ENCODE data around the gene ACVR1B. TPM values are rescaled to one million over a fixed set of nuclear protein-coding genes. Genes with fewer than 3 reads are reported as not detected.

ACVR1B gene
- total and polyA plus RNA-seq, 3 experiments from 2014 or later: 1.3 to 8.7 (median 7.8) TPM

DNA sequence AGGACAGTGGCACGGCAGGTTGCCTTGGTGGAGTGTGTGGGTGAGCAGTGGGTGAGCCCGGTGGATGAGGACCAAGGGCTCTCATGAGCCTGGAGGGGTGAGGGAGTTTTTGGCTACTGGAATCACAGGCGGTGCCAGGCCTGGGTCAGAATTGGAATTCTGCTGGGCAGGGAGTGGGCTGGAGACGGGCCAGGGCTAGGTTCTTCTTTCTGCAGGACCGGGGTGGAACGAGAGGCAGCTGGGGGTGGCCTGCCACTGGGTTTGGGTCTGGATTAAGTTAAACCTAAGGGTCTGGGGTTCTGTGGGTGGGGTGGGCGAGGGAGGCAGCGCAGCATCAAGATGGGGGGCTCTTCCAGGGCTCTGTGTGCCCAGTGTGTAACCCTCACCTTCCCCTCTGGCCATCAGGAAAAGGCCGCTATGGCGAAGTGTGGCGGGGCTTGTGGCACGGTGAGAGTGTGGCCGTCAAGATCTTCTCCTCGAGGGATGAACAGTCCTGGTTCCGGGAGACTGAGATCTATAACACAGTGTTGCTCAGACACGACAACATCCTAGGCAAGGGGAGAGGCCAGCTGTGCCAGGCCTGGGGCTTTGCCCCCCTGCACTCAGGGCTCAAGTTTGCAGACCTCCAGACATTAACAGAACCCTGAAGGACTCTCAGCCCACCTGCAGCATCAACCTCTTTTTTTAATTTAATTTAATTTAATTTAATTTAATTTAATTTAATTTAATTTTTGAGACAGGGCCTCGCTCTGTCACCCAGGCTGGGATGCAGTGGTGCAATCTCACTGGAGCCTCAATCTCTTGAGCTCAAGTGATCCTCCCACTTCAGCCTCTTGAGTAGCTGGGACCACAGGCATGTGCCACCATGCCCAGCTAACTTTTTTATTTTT lies 37.2 kb upstream of the ACVR1B start:
- H3K4me3 Mint-ChIP-seq: no peak overlapping the region

DNA sequence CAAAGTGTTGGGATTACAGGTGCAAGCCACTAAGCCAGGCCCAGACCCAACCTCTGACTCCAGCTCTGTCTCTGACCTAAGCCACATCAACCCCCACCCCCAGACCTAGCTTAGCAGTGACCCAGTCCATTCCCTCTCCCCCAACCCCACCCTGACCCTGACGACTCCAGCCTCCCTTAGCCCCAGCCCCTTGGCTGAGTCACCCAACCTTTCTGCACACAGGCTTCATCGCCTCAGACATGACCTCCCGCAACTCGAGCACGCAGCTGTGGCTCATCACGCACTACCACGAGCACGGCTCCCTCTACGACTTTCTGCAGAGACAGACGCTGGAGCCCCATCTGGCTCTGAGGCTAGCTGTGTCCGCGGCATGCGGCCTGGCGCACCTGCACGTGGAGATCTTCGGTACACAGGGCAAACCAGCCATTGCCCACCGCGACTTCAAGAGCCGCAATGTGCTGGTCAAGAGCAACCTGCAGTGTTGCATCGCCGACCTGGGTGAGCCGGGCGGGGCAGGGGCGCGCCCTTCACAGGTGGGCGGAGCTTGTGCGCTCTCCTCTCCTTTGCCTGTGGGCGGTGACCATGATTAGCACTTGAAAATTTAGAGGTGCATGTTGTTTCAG lies 36.4 kb upstream of the ACVR1B start:
- Mint-ChIP-seq H3K27me3 (peaks cover 4 to 24% of the 10 kb centered on the region in 2 donors), H3K27ac (no peak overlapping the region), H3K4me1 (no peaks in the 10 kb centered on the region), H3K9me3 (no peaks in the 10 kb centered on the region), H3K4me3 (no peak overlapping the region), H3K36me3 (peaks cover 0 to 1% (median 0%) of the 10 kb centered on the region in 3 donors)
- POLR2A ChIA-PET: no interaction called here
- Histone ChIP-seq H3K4me1 (ENCODE audit: insufficient read depth, low read length) (no peaks in the 10 kb centered on the region), H3K27me3 (ENCODE audit: insufficient read depth, low read length, poor library complexity, severe bottlenecking) (no peaks in the 10 kb centered on the region), H3K9me3 (ENCODE audit: low read length) (no peaks in the 10 kb centered on the region), H3K36me3 (ENCODE audit: insufficient read depth, low read length) (no peaks in the 10 kb centered on the region), H3K27ac (ENCODE audit: low read depth, low read length) (no peak overlapping the region), H3K4me3 (ENCODE audit: low read length) (no peak overlapping the region)
- CTCF ChIA-PET: no interaction called here
- DNase-seq: no peak

More for the DNA sequence above, 37.2 kb upstream of the ACVR1B start:
- H3K27ac Mint-ChIP-seq: no peak overlapping the region
- peaks cover 0 to 1% (median 0%) of the 10 kb centered on the region in 3 donors for H3K36me3 Mint-ChIP-seq
- no peaks in the 10 kb centered on the region for H3K36me3 ChIP-seq (ENCODE audit: insufficient read depth, low read length)
- no peaks in the 10 kb centered on the region for H3K27me3 ChIP-seq (ENCODE audit: insufficient read depth, low read length, poor library complexity, severe bottlenecking)
- no peaks in the 10 kb centered on the region for H3K9me3 Mint-ChIP-seq
- no peaks in the 10 kb centered on the region for H3K4me1 ChIP-seq (ENCODE audit: insufficient read depth, low read length)
- no peak for DNase-seq
- no peaks in the 10 kb centered on the region for H3K4me1 Mint-ChIP-seq
- CTCF ChIA-PET: no interaction called here
- no peaks in the 10 kb centered on the region for H3K9me3 ChIP-seq (ENCODE audit: low read length)
- H3K27ac ChIP-seq (ENCODE audit: low read depth, low read length): no peak overlapping the region
- peaks cover 4 to 33% of the 10 kb centered on the region in 2 donors for H3K27me3 Mint-ChIP-seq
- H3K4me3 ChIP-seq (ENCODE audit: low read length): no peak overlapping the region
- POLR2A ChIA-PET: no interaction called here

DNA sequence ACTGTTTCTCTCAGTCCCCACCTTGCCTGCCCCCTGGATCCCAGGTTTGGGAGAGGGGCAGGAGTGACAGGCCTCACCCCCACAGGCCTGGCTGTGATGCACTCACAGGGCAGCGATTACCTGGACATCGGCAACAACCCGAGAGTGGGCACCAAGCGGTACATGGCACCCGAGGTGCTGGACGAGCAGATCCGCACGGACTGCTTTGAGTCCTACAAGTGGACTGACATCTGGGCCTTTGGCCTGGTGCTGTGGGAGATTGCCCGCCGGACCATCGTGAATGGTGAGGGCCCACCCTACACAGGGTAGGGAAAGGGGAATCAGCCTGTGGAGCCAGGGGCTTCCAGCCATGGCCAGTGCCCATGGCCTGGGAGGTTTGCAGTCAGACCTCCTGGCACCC lies 35.5 kb upstream of the ACVR1B start:
- no peak overlapping the region for H3K4me3 Mint-ChIP-seq
- no peaks in the 10 kb centered on the region for H3K27me3 ChIP-seq (ENCODE audit: insufficient read depth, low read length, poor library complexity, severe bottlenecking)
- no peaks in the 10 kb centered on the region for H3K4me1 Mint-ChIP-seq
- H3K27ac ChIP-seq (ENCODE audit: low read depth, low read length): no peak overlapping the region
- ChIA-PET POLR2A (no interaction called here), CTCF (no interaction called here)
- H3K27me3 Mint-ChIP-seq: peaks cover 3 to 19% of the 10 kb centered on the region in 2 donors
- H3K36me3 Mint-ChIP-seq: peaks cover 0 to 1% (median 0%) of the 10 kb centered on the region in 3 donors
- DNase-seq: no peak
- no peak overlapping the region for H3K4me3 ChIP-seq (ENCODE audit: low read length)
- no peaks in the 10 kb centered on the region for H3K36me3 ChIP-seq (ENCODE audit: insufficient read depth, low read length)
- H3K9me3 ChIP-seq (ENCODE audit: low read length): no peaks in the 10 kb centered on the region
- H3K27ac Mint-ChIP-seq: no peak overlapping the region
- no peaks in the 10 kb centered on the region for H3K9me3 Mint-ChIP-seq
- H3K4me1 ChIP-seq (ENCODE audit: insufficient read depth, low read length): no peaks in the 10 kb centered on the region

DNA sequence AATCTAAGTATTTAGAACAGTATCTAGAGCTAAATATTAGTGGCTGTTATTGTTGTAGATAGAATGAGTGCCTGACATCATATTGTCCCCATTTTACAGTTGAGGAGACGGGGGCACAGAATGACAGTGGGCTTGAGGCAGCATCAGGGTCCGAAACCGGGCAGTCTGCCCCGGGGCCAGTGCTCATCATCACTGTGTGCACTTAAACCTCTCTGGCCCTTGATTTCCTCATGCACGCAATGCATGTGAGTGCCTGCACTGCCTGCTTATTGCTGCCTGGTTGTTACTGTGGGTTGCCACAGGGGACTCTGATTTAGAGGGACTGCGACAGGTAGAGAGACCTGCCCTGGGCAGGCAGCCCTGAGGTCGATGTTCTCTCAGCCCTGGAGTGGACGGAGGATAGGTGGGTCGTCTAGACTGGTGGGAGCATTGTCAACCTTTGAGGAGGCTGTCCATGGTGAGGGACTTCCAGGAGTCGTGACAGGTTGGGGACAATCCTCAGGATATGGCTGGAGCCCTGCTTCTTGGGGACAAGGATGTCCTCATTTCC lies 34.4 kb upstream of the ACVR1B start:
- Mint-ChIP-seq H3K4me1 (no peaks in the 10 kb centered on the region), H3K9me3 (no peaks in the 10 kb centered on the region), H3K36me3 (peaks cover 0 to 1% (median 0%) of the 10 kb centered on the region in 3 donors), H3K27me3 (peaks cover 2 to 8% of the 10 kb centered on the region in 2 donors), H3K4me3 (no peak overlapping the region), H3K27ac (no peak overlapping the region)
- Histone ChIP-seq H3K27me3 (ENCODE audit: insufficient read depth, low read length, poor library complexity, severe bottlenecking) (no peaks in the 10 kb centered on the region), H3K27ac (ENCODE audit: low read depth, low read length) (no peak overlapping the region), H3K4me3 (ENCODE audit: low read length) (no peak overlapping the region), H3K9me3 (ENCODE audit: low read length) (no peaks in the 10 kb centered on the region), H3K36me3 (ENCODE audit: insufficient read depth, low read length) (no peaks in the 10 kb centered on the region), H3K4me1 (ENCODE audit: insufficient read depth, low read length) (no peaks in the 10 kb centered on the region)
- POLR2A ChIA-PET: no interaction called here
- CTCF ChIA-PET: no interaction called here
- DNase-seq: no peak

DNA sequence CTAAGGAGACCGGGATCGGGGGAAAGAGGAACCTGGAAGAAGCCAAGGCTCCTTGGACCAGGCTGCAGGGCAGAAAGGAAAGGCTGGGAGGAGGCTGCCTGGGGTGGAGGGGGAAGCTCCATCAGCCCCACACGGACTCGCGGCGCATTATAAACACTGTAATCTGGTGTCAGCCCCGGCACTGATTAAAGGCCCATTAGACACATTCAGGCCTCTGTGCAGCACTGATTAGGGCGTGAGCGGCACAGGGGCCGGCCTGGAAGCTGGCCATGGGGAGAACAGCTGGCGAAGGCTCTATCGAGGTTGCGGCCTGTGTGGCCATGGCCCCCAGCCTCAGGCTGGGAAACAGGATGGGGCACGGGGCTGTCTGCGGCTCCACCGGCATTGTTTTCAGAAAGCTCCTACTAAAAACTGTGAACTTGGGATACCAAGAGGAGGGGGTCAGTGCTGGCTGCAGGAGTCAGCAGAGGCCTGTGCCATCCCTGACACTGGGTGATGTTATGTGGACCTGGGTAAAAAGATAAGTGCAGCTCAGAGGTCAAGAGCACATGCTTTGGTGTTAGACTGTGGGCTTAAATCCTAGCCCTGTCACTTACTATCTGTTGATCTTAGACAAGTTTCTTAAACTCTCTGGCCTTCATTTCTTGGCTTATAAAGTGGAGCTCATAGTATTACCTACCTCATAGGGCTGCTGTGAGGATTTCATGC lies 33.6 kb upstream of the ACVR1B start:
- CTCF ChIA-PET: interaction anchor here (1.1 kb wide), 1 partner anchor 107 kb away, joined by 4 read pairs; no protein-coding TSS in a partner anchor

DNA sequence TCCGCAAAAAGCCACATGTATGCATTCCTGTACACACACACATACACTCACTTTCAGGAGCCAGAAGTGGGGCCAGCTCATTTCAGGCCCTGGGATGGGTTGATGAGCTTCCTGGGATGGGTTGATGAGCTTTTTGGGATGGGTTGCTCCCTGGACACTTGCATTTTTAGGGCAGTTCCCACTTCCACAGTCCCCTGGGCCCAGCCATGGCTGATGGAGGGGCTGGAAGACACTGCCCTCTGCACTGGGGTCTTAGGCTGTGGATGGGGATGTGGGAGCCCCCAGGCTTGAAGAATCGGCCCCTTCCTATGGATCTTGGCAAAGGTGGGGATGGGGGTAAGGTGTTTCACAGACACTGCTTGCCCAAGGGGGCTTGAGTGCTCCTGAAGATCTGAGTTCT lies 31.5 kb upstream of the ACVR1B start:
- ChIA-PET POLR2A (no interaction called here), CTCF (no interaction called here)
- no peak for DNase-seq
- no peaks in the 10 kb centered on the region for H3K36me3 ChIP-seq (ENCODE audit: insufficient read depth, low read length)
- H3K27me3 ChIP-seq (ENCODE audit: insufficient read depth, low read length, poor library complexity, severe bottlenecking): no peaks in the 10 kb centered on the region
- H3K4me1 ChIP-seq (ENCODE audit: insufficient read depth, low read length): no peaks in the 10 kb centered on the region
- no peaks in the 10 kb centered on the region for H3K9me3 ChIP-seq (ENCODE audit: low read length)
- no peaks in the 10 kb centered on the region for H3K9me3 Mint-ChIP-seq
- H3K27ac Mint-ChIP-seq: peak overlapping the region in 1 of 8 donors; percentile 39
- no peak overlapping the region for H3K27ac ChIP-seq (ENCODE audit: low read depth, low read length)
- H3K4me3 ChIP-seq (ENCODE audit: low read length): no peak overlapping the region
- H3K4me1 Mint-ChIP-seq: peaks cover 0 to 6% (median 2%) of the 10 kb centered on the region in 3 donors
- no peak overlapping the region for H3K4me3 Mint-ChIP-seq
- H3K27me3 Mint-ChIP-seq: peaks cover 0 to 5% of the 10 kb centered on the region in 2 donors
- no peaks in the 10 kb centered on the region for H3K36me3 Mint-ChIP-seq

More for the DNA sequence above, 33.6 kb upstream of the ACVR1B start:
- no peaks in the 10 kb centered on the region for H3K9me3 ChIP-seq (ENCODE audit: low read length)
- no peak for DNase-seq
- no peak overlapping the region for H3K4me3 ChIP-seq (ENCODE audit: low read length)
- Mint-ChIP-seq H3K9me3 (no peaks in the 10 kb centered on the region), H3K4me3 (no peak overlapping the region), H3K27ac (peak overlapping the region in 1 of 8 donors; percentile 58), H3K4me1 (peaks cover 0 to 2% (median 0%) of the 10 kb centered on the region in 3 donors), H3K36me3 (no peaks in the 10 kb centered on the region), H3K27me3 (peaks cover 0 to 6% of the 10 kb centered on the region in 2 donors)
- no peaks in the 10 kb centered on the region for H3K36me3 ChIP-seq (ENCODE audit: insufficient read depth, low read length)
- no peaks in the 10 kb centered on the region for H3K27me3 ChIP-seq (ENCODE audit: insufficient read depth, low read length, poor library complexity, severe bottlenecking)
- POLR2A ChIA-PET: no interaction called here
- H3K27ac ChIP-seq (ENCODE audit: low read depth, low read length): no peak overlapping the region
- H3K4me1 ChIP-seq (ENCODE audit: insufficient read depth, low read length): no peaks in the 10 kb centered on the region

DNA sequence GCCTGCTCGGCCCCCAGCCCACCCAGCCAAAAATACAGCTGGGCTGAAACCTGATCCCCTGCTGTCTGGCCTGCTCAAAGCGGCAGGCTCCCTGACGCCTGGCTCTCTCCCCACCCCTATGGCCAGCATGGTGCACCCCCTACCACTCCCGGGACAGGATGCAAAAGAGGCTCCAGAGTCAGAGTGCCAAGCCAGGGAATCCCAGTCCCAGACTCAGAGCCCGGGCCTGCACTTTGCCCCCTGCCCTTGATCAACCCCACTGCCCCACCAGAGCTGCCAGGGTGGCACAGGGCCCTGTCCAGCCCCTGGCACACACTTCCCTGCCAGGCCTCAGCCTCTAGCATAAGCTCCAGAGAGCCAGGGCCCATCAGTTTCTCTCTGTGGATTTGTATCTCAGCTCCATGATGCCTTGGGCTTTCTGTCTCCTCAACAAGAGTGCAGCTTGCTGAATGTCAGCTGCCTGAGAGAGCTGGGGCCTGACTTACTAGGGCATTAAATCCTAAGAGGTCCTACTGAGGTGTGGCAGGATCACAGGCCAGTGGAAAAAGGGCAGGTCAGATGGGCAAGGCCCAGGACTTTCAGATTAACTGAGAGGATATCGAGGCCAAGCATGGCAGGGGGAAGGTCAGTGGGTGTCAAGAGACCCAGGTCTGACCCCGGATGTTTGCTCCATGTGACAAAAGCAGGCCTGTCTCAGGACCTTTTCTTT lies 30.3 kb upstream of the ACVR1B start:
- Histone ChIP-seq H3K27me3 (ENCODE audit: insufficient read depth, low read length, poor library complexity, severe bottlenecking) (no peaks in the 10 kb centered on the region), H3K36me3 (ENCODE audit: insufficient read depth, low read length) (no peaks in the 10 kb centered on the region), H3K27ac (ENCODE audit: low read depth, low read length) (no peak overlapping the region), H3K9me3 (ENCODE audit: low read length) (no peaks in the 10 kb centered on the region), H3K4me3 (ENCODE audit: low read length) (no peak overlapping the region), H3K4me1 (ENCODE audit: insufficient read depth, low read length) (no peaks in the 10 kb centered on the region)
- Mint-ChIP-seq H3K36me3 (no peaks in the 10 kb centered on the region), H3K4me1 (peaks cover 0 to 6% (median 2%) of the 10 kb centered on the region in 3 donors), H3K9me3 (no peaks in the 10 kb centered on the region), H3K27ac (no peak overlapping the region), H3K4me3 (no peak overlapping the region), H3K27me3 (peaks cover 0 to 7% of the 10 kb centered on the region in 2 donors)
- POLR2A ChIA-PET: no interaction called here
- CTCF ChIA-PET: interaction anchor here (1.7 kb wide), 1 partner anchor 57 kb away, joined by 3 read pairs; no protein-coding TSS in a partner anchor
- DNase-seq: no peak
